Stimulated activated CD8-positive, alpha-beta memory T cell treated with anti-CD3 and anti-CD28 coated beads, Interleukin-12 subunit alpha, Interleukin-12 subunit beta, amount 100 ng/mL, for 4 hours (primary cell): Measurements from ENCODE around the gene CWC27.

Experiments
- DNase-seq: peaks from one replicate; pipeline ENCODE4 v3.0.0-alpha.2; 2020; ENCODE audit warnings: low read depth

CWC27 gene, protein sequence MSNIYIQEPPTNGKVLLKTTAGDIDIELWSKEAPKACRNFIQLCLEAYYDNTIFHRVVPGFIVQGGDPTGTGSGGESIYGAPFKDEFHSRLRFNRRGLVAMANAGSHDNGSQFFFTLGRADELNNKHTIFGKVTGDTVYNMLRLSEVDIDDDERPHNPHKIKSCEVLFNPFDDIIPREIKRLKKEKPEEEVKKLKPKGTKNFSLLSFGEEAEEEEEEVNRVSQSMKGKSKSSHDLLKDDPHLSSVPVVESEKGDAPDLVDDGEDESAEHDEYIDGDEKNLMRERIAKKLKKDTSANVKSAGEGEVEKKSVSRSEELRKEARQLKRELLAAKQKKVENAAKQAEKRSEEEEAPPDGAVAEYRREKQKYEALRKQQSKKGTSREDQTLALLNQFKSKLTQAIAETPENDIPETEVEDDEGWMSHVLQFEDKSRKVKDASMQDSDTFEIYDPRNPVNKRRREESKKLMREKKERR

DNA sequence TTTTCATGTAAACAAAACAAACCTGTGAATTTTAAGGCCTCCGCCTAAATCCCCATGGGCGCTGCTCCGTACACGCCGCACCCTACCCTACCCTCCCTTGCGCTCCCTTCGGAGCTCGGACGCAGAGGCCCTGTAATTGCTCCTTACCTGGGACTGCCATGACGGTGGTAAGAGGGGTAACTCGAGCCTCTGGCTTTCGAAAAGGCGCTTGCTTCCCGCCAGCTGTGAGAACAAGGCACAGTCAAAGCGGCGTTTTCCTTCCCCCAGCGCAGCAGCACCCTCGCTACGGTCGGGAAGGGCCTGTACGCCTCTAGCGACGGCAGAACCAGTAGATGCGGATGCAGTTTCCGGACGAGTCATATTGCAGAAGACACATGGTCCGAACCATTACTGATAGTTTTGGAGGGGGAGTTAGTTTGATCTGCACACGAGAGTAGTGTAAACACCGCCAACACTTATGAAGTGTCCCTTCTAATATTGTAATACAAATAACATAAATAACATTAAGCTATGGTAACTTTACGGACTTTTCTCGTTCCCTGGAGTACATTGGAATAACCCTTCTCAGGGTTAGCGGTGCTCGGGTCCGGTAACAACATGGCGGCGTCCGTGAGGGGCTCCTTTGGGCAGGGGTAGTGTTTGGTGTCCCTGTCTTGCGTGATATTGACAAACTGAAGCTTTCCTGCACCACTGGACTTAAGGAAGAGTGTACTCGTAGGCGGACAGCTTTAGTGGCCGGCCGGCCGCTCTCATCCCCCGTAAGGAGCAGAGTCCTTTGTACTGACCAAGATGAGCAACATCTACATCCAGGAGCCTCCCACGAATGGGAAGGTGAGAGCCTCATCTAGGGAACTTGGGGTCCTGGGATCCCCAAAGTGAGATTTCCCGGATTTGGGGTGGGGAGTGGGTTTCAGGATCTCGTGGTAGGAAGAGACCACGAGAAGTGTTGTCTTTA lies at the start of gene CWC27, which contains the start of gene SREK1IP1:
CWC27 (plus strand) TSS at position 573 of the 955 bp plus-strand sequence; CDS start at position 790, 217 bp downstream.
SREK1IP1 (minus strand) TSS at position 334 of the 955 bp plus-strand sequence; CDS start at position 160, 174 bp downstream.
- peak; percentile 60 for DNase-seq

DNA sequence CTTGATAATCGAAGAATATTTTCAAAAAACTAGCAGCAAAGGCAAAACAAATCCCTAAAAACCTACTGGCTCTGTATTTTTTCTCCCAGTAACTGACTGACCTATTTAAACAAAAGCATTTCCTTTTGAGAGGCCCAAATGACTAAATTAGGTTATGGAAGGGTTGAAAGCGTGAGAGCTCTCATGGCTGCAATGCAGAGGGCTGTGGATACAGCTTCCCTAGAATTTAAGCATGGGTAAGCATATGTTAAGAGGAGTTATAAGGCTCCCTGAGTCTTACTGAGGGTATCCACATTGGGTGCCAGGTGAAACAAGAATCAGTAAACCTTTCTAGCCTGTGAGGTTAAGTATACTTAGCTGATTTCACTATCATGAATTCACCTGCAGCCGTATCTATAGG lies 46.1 kb upstream of the CWC27 start:
- no peak for DNase-seq

DNA sequence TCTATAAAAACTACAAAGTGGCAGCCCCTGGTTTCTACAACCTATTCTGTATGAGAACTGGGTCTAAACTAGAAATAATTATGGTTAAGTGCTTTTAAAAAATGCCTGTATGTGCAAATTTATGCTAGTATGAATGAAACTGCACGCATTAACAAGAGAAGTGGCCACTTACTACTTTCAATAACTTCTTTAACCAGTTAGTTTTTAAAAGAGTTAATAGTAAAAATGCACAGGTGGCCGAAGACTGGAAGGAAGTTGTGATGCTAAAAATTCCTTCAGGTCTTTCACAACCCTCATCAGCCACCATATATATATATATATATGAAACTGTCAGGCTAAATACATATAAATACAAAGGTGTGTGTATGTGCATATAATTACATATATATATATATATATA lies 41.6 kb upstream of the CWC27 start:
- DNase-seq = no peak

DNA sequence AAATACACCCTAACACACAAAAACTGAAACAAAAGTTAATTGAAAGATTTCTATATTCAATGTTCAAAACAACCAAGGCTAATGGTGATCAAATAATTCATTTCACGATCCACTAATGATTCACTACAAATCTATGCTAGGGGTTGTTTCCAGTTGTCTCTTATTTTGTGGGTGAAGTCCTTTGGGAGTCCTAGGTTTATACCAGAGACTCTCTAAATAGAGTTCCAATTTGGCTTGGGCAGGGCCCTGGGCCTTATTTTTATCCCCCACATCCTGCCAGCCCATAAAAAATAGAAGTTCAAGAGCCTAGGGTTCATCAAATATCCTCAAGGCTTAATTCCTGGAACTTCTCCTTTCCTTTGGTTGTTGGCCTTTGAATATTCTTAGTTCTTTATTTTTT lies 26.3 kb upstream of the CWC27 start:
- no peak for DNase-seq

DNA sequence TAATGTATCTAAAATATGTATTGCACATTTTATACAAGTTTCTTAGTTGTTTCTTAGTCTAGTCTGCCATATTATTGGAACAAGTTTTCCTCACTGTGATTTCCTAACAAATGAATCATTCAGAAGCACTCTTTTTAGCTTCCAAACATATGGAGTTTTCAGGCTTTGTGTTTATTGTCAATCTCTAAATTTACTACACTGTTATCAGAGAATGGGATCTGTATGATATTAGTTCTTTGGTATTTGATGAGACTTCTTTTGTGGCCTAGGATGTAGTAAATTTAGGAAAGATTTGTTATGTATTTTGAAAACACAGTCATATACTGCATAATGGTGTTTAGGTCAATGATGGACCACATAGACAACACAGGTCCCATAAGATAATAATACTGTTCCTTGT lies 25.9 kb upstream of the CWC27 start:
- DNase-seq = no peak

DNA sequence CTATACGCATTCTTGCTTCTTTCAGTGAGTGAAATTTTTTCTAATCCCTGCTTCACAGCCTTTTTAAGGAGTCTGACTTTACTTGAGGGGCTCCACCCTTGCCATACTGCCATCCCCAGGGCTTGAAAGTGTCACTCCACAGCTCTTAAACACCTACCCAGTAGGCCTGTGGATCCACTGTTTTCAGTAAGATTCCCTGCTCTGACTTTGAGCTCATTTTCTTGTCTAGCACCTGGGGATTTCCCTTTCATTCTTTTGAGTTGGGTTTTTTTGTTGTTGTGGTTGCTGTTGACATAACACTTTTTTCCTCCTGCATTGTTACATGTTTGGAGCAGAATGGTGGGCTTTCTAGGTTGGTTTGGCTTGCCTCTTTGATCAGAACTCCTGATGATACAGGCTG lies 23.8 kb upstream of the CWC27 start:
- DNase-seq = no peak

DNA sequence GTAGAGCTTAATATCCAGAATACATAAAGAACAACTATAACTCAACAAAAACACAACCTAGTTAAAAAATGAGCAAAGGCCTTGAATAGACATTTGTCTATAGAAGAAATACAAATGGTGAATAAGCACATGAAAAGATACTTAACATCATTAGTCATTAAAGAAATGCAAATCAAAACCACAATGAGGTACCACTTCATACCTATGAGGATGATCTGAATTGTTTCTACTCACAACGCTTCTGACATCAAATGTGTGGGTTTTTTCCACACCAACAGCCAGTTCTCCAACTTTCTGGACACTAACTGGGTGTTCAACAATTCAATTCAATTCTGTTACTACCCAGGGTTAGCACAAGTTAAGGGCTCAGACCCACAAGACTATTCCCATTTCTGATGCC lies 22.3 kb upstream of the CWC27 start:
- DNase-seq = no peak

DNA sequence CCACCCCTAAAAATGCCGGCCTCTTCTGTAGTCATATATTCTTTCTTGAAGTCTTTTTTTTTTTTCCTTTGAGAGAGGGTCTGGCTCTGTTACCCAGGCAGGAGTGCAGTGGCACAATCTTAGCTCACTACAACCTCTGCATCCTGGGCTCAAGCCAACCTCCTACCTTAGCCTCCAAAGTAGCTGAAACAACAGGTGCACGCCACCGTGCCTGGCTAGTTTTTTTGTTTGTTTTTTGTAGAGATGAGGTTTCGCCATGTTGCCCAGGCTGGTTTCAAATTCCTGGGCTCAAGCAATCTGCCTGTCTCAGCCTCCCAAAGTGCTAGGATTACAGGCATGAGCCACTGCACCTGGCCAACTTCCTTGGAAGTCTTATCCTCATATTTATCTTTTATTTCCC lies 19.3 kb upstream of the CWC27 start:
- DNase-seq = no peak

DNA sequence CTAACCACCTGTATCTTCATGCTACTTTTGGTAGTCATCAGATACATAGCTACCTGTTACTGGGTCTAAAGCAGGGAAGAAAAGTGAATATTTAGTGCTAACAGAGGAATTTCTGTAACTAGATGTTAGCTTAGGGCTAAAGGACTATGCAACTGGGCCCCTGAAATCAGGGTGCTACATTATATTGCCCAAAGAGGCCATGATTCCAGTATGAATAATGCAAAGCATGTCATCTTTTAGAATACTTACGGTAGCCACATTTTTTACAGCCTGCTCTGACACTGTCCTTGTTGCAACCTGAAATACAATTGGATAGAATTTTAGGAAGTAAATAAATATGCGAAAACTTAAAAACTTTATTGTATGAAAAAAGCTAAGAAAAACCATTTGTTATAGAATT lies 14.7 kb upstream of the CWC27 start:
- no peak for DNase-seq

DNA sequence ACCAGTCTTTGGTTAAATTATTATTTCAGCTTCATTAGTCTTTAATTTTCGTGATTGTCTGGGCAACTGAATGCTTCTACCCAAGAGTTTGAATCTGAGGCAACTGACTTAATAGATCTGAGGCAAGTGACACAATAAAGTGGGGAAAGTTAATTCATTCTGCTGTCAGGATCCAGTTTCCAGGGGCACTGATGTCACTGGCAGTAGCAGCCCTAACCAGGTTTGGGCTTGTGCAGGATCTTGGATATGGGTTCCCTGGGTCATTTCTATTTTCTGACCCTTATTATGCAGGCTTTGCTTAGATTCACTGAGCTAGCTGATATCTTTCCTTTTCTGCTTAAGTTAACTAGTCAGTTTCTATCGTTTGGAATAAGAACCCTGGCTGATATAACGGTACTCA lies 9.8 kb upstream of the CWC27 start:
- no peak for DNase-seq

DNA sequence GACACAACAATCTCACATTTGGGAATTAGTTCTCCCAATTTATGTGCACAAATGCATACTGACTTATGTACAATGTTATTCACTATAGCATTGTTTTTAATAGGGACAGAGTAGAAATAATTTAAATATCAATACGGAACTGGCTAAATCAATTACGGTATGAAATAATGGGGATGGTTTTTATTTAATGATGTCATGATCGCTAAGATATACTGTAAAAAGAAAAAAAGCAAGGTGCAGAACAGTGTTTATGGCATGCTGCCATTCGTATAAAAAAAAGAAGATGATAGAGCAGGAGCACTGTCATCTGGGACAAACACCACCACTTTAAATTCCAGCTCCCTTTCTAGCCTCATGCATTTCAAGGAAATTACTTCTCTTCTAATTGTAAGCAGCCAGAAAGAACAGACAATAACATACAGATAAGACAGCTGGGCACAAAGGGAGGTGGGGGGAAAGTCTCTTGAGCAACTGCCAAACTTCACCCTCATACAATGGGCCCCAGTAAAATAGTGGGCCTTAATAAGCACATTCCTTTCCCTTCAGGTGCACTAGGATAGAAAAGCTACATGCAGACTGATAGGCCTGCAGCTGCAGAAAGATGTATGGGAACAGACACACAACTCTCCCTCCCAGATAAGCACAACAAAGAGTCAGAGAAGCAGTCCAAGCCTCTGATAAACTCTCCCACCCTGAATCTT lies 8.6 kb upstream of the CWC27 start:
- DNase-seq = no peak

DNA sequence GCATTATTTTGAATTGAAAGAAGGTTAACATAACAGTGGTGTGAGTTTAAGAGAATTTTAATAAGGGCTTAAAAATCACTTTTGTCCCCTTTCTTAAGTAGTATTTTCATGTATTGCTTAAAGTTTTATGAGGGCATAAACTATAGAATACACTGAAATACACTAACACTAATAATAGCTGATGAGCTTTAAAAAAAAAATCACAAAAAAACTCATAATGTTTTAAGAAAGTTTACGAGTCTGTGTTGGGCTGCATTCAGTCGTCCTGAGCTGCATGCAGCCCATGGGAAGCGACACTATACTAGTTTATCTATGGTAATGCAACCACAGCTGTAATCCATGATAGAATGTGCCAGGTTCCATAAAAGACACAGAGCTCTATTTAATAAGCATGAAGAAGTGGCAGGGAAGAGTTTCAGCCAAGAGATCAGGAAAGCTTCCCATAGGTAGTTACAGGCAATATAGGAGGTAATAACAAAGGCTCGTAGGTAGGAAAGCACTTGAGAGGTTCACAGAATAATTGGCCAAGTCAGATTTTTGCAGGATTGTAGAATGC lies 4.7 kb upstream of the CWC27 start:
- no peak for DNase-seq

DNA sequence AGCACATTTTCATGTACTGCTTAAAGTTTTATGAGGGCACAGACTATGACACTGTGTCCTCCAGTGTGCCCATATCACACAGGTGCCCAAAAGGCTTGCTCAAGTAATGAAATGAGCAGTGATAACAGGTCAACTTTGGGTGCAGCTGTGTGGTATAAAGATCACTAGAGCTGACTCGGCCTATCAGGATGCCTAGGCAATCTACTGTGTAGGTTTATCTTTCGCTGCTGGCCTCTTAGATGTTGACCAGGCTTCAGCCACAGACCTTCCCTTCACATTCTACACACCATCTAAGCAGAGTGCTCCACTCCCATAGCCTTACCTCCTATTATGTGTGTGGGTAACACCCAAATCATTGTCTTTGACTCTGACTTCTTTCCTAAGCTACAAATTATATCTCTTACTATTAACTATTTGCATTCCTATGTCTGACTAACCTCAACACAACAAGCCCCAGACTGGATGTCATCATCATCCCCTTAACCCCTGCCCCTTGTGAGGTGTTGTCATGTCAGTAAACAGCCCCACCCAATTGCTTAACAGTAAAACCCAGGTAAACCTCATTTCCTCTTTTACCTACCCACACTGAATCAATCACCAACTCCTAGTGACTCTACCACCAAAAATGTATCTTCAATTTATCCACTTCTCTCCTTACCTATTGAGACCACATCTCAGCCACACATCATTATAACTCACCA lies 2.8 kb upstream of the CWC27 start:
- DNase-seq = no peak

DNA sequence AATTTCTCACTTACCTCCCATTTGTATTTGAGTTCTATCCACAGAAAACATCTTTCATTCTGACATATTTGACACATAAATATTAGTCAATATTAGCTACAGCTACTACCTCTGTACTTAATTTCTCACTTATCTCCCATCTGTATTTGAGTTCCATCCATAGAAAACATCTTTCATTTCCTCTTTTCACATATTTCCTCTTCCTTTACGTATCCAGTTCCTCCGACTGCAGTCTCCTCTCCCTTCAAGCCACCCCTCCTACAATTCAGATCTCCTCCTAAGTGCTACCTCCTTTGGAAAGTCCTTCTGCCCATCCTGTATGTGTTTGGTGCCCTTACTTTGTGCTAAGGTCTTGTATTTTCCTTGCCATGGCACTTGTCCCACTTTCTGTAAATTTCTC lies 1.8 kb upstream of the CWC27 start:
- no peak for DNase-seq

DNA sequence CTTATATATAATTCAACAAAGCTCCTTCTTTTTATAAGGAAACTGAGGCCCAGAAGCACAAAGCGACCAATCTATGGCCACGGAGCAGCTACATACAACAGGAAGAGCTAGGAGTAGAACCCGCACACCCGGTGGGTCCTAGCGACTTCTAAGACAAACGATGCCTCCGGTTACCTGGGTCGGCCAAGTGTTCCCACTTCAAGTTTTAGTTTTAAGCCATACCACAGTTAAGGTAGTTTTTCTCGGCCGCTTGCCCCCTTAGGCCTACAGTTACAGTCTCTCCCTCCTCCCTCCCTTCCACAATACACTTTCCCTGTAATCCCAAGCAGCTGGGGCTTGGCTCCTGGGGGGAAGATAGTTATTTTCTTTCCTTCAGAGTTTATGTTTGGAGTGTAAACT lies 772 bp upstream of the CWC27 start:
- no peak for DNase-seq

DNA sequence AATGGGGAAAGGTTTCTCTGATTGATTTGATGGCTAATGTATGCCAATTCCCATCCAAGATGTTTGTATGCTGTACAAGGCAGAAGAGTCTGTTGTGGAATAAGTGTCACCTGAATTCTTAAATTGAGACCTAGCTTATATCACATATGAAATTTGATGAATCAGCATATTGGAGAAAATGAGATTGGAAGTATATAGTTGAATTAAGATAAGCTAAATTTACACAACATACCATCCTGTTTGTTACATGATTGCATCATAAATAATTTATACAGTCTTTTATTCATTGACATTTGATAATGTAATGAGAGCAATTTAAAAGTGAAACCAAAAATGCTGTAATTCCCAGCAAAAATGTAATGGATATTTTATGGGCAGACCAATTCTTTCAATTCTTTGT lies 1.1 kb downstream of the CWC27 start:
- no peak for DNase-seq

DNA sequence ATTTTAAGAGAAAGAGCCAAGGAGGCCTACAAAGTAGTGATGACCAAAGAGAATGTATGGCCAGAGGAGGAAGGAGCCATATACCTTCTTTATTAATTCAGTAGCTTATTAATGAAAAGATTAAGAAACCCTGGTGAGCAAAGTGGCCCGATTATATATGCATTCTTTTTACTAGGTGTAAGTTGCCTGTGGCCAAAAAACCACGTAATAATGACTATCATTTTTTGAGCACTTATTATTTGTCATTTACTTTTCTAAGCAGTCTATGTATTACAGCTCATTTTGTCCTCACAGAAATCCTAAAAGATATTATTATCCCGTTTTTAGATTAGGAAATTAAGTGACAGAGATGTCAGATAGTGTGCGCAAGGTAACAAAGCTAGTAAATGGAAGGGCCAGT lies 3.0 kb downstream of the CWC27 start:
- DNase-seq = no peak

DNA sequence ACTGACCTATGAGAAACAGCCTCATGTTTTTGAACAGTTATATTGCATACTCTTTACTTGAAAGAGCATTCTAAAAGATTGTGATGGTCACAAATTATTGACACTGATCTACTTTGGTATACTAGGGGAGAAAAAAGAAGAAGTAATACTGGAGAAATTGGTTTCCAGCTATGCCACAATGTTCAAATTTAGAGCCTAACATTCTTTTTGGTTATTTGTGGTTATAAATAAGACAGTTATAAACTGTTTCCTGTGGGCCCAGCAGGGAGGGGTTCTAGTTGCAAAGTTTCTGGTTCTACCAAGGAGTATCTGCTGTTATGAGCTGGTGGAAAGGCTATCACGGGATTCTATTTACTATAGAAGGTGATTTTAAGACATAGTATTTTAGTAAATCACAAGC lies 4.8 kb downstream of the CWC27 start:
- DNase-seq = no peak

DNA sequence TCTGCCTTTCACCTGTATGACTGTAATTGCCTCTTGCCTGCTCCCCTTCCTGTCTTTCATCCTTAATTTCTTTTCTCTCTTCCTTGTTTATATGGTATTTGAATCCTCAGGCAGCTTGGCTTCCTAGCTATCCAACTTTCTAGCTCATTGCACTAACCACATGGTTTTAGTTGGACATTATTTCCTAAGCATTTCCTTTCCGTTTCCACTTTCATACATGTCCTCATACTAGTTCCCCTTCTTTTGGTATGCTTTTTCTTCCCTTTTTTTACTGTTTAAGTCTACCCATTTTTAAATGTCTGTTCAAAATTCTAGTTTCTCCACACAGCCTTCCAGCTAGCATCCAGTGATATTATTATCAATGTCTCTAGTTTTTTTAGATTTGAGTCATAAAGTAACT lies 6.6 kb downstream of the CWC27 start:
- DNase-seq = no peak

DNA sequence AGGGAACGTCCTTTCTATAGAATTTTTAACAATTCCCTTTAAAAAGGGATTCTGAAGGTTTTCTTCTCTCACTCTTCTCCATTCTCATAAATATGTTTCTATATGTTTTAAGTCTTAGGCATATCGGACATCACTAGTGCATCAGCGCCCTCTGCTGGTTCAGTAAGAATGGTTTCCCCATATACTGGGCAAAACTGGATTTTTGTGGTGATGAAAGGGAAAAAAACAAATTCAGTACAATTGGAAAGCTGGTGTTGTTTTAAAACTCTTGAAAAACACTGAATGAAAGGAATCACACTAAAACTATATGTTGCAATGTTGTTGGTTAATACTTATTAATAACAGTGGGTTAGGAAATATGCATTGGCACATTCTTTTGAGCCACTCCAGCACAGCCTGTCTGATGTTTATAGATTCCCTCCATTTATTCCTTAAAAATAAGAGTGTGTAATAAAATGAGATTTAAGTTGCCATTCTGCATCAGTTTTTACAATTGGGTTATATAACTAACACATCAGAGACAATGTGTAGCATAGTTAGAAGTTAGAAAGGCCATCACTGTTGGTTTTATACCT lies 15.8 kb downstream of the CWC27 start:
- peak; percentile 22 for DNase-seq

DNA sequence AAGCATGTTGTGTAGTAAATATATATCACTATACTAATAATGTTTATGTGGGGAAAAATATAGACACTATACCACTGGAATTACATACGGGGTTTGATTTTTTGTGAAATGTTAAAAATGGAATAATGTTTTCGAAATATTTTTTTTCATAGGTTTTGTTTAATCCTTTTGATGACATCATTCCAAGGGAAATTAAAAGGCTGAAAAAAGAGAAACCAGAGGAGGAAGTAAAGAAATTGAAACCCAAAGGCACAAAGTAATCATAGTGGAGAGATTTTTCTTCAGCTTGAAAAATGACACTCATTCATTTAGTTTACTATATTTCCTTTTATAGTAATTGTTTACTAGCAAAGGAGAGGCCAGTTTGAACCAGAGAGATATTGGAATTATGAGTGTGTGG lies 17.6 kb downstream of the CWC27 start:
- DNase-seq = no peak
